GM18858 (cell line): ENCODE measurements around the gene TNNT3.

Source experiments
- ATAC-seq: cut with Tn5 transposase; IDR thresholded peaks from one replicate; pipeline ENCODE4 v1.9.1; 2021; ENCODE audit not compliant: unreplicated experiment

Gene TNNT3

DNA sequence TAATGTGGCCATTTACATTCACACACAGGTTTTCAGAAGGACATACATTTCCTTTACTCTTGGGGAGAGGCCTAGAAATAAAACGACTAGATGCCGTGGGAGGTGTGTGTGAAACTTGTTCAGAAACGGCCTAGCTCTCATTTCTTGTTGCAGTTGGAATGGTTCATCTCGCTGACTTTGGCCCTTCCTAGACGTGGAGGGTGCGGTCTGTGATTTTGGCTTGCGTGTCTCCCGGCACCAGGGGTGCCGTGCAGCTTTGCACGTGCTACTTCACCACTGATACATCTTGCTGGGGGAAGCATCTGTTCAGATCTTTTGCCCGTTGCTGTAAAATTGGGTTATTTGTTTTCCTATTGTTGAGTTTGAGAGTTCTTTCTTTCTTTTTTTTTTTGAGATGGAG, 24.7 kb upstream of the TNNT3 start:
- ATAC-seq, result no peak

DNA sequence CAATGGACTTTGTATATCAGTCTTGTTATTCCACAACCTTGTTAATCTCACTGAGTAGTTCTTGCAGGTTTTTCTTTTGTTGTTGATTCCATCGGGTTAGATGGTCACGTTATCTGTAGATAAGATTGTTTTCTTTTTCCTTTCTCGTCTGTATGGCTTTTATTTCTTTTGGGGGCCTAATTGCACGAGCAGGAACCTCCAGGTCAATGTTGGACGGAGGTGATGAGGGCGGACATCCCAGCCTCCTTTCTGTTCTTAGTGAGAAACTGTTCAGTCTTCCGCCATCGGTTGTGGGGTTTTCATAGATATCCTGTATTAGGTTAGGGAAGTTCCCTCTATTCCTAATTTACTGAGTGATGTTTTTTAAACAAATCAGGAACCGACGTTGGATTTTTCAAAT, 23.0 kb upstream of the TNNT3 start:
- no peak for ATAC-seq

DNA sequence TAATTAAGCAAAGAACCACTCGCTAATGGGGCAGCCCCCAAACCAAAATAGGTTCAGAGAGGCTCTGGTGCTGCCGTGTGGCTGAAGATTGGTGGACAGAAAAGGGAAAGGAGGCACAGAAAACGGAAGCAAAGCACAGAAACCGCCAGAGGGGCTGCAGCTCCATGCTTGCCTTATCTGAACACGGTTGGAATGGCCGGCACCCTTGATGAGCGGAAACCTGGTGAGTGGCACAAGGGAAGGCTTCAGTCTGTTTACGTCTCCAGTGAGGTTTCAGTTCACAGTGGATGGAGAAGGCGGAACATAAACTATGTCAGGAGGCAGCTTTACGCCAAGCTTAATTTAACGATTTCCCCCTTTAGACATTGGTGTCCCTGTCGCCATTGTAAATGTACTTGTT, 22.6 kb upstream of the TNNT3 start:
- ATAC-seq, result no peak

DNA sequence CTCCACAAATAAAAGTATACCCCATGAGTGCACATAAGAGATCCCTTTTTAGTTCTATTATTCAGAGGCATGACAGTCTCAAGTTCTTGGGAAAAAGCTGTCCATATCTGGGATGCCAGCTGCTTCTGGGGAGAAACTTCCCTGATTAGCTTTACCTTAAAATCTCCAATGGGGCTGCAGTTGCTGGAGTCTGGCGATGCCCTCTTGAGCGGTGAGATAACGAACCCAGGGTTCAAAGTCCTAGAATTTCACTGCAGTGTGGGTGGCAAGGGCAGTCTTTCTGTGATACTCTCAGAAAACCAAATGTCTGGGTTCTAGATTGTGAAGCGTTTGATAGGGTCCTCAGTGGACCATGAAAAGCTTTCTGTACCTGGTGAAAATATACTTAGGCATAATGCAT, 20.4 kb upstream of the TNNT3 start:
- no peak for ATAC-seq

DNA sequence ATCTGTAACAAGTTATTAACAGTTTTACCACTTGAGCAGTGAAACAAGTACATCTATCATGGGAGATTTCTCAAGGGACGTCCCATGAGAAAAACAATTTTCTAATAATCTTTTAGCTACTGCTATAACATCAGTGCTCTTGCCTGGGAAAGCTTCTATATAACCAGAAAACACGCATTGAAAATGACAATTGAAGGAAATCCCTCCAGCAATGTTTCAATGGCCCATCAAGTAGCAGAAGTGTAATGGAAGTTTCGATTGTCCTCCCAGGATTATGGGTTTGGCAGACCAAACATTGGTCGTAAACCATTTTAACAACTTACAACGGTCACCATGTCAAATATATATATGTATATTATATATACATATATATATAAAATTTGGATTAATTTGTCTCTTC, 19.8 kb upstream of the TNNT3 start:
- no peak for ATAC-seq

DNA sequence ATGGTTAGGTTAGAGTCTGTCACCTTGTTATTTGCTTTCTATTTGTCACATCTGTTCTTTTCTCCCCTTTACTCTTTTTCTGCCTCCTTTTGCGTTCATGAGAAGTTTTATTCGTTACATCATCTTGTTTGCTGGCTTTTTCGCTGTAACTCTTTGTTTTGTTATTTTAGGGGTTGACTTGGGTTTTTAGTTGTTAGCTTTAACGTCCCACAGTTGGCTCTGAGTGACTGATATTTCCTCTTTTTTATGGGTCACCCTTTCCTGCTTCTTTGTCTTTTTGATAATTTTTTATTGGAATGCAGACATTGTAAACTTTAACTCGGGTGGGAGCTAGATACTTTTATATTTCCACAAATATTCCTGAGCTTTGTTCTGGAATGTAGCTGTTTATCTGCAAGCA, 13.3 kb upstream of the TNNT3 start:
- no peak for ATAC-seq

DNA sequence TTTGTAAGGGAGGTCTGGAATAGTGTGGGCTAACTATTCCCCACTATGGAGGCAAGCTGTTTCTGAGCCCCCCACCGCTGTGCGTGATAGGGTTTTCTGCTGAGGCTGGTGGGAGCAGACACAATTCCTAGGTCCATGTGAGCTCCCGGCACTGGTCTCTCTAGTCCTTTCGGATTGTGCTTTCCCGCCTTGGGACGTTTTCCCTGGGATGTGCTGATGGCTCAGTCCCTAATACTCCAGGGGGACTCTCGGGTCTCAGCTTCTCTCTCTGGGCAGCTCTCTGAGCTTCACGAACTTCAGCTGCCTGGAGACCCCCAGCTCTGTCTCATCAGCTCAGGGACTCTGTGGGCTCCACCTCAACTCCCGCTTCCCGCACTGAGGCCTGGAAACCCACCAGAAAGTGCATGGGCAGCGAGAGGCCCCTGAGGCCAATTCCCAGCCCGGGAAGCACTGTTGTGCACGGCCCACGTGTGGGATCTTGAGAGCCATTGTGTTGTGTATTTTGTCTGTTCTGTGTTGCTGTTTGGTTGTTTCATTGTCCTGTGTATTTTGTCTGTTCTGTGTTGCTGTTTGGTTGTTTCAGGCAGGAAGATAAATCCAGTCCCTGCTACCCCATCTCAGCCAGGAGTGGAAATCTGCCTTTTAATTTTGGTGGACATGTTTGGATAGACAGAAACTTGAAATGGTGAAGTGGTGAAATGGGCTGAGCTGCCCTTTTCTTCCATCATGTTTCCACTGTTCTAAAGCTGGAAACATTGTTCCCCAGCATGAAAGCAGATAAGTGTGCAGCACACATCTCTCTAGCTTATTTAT, 12.7 kb upstream of the TNNT3 start:
- ATAC-seq, result no peak

DNA sequence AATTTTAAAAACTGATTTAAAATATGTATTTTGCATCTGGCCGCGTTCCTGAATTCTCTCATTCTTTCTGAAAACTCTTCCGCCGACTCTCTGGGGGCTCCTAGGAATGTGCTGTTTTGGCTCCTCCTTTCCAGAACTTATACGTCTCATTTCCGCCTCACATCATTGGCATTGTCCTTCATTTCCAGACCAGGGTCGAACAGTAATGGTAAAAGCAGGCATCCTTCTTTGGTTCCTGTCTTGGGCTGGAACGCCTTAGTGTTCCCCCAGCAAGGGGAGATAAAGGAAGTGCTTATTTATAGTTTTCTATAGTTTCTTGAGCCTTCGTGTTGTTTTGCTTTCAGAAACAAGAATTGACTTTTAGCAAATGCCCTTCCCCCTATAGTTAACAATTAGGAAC, 10.9 kb upstream of the TNNT3 start:
- ATAC-seq, result no peak

DNA sequence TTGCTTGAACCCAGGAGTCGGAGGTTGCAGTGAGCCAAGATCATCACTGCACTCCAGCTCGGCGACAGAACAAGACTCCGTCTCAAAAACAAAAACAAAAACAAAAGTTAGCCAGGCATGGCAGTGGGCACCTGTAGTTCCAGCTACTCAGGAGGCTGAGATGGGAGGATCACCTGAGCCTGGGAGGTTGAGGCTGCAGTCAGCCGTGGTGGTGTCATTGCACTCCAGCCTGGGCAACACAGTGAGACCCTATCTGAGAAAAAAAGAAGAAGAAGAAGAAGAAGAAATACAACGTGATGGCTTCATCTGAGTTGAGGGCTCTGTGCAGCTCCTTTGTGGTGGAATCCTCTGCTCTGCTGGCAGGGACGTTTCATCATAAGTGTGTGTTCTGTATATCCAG, 10.0 kb upstream of the TNNT3 start:
- ATAC-seq, result no peak

DNA sequence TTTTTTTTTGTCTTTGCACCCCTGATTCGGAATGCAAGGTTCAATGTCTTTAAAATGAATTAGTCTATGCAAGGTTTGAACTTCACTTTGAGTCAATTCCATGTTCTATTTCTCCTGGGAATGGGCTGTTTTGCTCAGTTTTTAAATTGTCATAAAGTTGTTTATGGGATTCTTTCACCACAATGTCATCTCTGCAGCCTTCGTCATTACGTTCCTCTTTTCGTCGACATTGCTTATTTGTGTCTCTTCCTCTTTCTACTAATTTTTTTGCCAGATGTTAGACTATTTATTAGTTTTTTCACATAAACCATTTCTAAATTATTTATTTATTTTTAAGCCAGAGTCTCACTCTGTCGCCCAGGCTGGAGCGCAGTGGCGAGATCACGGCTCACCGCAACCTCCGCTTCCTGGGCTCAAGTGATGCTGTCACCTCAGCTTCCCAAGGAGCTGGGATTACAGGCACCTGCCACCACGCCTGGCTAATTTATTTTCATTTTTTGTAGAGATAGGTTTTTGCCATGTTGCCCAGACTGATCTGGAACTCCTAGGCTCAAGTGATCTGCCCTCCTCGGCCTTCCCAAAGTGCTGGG, 7.1 kb upstream of the TNNT3 start:
- no peak for ATAC-seq

DNA sequence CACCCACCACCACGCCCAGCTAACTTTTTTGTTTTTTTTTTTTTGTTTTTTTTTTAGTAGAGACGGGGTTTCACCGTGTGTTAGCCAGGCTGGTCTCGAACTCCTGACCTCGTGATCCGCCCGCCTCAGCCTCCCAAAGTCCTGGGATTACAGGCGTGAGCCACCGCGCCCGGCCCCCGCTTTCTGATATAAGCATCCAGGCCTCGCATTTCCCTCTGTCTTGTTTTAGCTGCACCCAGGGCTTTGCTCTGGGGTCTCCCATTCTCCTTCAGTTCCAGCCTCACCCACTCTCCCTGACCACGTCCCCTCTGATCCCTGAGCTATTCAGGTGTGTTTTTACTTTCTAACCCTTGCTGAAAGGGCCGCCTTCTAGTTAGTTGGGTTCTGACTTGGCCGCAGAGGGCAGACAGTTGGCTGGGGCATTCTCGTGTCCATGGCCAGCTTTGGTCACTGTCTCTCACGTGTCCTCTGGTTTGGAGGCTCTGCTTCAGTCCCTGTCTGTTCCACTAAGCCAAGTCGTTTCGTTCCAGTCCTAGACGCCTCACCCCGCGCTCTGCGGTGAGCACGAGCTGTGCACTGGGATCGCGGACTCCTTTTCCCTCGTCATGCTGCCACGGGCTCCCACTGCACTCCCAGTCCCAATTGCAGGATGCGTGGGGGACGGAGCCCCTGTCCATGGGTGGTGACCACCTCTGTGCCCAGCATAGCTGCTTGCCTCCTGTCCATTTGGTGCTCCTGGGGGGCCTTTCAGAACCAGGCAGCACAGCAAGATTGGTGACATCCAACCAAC, 6.0 kb upstream of the TNNT3 start:
- no peak for ATAC-seq

DNA sequence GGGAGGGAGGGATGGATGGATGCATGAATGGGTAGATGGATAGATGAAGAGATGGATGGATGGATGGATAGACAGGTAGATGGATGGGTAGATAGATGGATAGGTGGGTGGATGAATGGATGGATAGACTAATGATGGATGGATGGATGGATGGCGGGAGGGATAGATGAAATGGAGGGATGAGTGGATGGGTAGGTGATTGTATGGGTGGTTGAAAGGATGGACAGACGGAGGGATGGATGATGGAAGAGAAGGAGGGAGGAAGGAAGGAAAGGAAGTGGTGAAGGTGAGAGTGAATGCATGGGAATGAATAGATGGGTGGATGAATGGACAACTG, 3.7 kb upstream of the TNNT3 start:
- ATAC-seq, result no peak

DNA sequence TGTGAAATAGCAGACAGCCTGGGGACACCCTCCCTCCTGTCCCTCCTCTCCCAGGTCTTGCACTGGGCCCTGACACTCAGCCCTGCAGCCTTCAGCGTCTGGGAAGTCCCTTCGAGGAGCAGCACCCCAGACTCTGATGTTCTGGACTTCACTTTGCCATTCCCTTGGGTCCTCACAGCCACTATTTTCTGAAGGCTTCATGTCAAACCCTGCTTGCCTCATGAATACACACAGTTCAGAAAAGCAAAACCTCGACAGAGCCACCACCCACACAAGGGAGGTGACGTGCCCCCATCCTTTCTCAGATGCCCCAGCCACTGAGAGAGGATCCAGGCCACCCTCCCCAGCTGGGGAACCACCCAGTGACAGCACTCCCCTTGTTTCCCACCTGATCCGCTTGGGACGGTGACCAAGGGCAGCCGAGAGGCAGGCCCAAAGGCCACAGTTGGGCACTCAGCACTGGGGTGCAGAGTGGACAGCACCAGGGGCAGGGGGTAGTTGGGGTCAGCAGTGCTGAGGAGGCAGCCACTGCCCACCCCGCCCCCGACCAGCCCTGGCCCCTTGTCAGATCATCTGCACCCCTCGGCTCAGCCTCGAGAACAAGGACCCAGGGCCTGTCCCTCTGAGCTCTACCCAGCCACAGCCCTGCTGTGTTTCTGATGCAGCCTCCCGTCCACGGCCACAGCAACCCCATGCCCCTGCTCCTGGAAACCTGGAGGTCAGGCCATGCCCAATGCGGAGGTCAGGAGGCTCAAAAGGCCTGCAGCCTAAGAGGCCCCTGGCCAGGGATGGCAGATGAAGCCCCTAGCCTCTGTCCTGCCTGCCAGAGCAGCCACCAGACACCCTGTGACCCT, 3.1 kb upstream of the TNNT3 start:
- ATAC-seq, result no peak

DNA sequence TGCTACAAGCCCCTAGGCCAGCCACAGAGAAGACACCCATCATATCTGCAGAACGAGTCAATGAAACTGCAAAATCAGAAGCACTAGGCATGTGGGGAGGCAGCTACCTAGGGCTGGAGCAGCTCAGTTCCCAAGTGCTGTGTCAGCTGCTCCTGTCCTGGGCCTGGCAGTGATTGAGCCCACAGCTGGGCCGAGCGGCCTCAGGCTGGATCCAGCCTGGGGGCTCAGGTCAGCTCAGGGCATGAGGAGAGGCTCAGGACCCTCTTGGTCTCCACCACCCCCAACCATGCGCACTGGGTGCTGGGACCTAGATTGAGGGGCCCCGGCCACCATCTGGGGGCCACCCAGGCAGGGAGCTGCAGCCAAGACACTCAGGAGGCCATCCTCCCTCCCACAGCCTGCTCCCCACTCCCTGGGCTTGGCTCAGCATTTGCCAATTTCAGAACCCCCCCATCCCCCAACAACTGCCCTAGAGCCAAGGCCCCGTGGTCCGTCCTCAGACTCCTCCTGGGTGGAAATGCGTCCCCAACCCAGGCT, 2.4 kb upstream of the TNNT3 start:
- no peak for ATAC-seq

DNA sequence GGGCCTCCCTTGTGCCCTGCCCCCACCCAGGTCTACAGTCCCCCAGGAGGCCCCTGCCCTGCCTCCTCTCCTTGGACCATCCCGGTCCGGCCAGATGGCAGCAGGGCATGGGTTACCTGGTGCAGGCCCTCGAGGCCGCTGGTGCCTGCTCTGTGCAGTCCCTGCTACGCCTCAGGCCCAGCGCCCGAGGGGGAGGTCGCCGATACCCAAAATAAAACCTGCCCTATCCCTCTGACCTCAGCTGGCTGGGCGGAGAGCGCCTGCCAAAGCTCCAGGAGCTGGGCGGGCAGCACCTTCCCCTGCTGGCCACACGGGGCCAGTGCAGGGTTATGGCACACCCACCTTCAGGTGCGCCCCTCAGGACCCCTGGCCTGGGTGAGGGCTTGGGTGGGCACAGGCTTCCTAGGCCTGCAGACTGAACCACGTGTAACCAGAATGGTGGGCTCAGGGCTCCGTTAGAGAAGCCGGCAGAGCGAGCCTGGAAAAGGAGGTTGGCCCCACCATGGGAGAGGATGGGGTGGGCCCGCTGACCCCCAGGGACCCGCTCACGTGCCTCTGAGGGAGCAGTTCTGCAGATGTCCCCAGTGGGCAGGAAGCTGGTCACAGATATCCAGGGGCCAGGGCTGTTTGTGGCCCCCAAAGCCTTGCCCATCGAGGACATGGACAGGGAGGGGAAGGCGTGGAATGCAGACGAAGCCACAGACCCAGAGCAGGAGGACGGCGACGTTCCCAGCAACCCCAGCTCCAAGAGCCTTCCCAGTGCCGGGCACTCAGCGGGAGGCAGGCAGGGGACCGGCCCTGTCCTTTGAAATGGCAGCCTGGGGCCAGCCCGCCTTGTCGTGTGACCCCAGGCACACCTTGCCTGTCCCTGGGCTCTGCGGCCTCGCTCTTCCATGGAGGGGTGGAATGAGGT, 1.7 kb upstream of the TNNT3 start:
- no peak for ATAC-seq

DNA sequence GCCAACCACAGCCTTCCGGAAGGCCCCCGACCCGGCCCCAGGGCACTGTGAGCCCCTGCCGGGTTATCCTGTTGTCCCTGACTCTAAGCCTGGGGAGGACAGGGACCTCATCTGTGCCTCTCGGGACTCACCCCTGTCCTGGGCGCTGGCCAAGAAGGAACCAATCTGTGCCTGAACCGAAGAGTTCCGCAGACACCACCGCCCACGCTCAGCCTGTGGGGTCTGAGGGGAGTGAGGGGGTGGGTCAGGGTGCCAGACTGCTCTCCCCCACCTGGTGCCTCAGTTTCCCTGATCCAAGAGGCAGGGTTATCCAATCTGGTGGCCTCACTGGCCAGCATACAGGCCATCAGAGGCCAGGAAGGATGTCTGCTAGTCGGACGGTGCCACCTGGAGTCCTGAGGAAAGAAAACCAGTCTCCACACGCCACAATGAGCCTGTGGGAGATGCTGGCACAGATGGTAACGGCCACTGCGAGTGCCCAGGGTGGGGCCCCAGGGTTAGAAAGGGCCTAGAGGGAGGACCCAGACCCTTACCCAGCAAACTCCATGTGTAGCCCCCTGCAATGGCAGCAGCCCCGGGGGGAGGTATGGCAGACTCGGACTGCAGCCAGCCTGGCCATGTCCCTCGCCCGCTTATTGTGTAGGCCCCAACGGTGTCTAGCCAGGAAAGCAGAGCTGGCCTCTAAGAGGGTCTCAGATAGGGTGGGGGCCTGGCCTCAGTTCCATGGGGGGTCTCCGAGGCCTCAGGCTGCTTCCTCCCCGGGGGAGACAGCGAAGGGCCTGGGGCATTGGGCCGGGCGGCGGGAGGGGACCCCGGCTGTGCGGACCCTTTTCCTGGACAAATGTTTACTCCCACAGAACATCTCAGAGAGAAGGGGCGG, 827 bp upstream of the TNNT3 start:
- ATAC-seq, result no peak

DNA sequence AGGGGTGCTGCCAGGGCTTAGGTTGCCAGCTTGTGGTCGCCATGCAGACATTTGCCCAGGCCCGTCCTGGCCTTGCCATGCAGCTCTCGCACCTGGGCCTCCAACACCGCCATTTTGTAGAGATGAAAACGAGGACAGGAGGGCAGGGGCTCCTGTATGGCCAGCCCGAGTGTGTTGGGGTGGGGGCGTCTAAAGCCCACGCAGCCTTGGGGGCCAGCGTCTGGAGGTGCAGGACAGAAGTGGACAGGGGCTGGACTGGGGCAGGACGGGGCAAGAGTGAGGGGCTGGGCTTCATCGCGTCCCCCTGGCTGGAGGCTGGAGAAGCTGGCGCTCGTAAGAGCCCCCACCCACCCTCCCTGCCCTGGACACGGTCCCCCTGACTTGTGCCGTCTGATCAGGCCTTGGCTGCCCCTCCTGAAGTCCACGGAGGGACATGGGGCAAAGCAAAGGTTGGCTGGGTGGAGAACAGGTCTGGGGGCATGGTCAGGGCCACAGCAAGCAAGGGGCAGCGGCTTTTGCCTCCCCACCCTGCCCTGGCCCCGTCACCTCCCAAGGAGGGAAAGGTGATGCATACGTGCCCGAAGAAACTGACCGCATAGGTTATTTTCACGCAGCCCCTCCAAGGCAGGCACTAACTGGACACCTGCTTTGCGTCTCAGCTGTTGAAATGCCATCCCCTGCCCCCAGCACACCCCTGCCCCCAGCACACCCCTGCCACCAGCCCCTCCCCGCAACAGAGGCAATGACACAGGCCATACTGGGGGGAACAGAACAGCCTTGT, 815 bp downstream of the TNNT3 start:
- ATAC-seq, result no peak

DNA sequence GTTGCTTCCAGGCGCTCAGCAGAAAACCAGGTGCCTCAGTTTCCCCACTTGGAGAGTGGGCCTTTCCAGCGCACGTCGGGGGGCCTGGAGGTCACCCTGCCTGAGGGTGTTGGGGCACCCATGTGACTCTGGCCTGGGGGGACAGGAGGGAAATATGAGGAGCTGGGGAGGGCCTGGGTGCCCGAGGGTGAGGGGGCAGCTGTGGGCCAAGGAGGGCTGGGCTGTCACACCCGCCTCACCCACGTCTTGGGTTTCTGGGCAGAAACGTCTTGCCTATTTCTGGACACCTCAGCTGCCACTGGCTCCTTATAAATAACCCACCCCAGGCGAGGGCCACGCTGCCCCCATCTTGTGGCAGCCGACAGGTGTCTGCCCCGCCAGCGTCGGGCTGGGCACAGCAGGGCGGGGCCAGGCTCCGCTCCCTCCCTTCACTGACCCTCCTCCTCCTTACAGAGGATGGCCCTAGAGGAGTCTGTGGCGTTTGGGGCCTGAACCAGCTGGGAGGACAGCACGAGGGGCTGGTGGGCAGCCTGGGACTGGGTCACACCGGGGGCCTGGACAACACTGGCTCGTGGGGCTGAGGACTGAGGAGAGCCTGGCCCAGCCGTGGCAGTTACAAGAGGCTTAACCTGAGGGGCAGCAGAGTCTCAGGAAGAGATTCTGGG, 1.5 kb downstream of the TNNT3 start:
- no peak for ATAC-seq
